ENCODE measurements around the gene TMTC4. TPM values are rescaled to one million over a fixed set of nuclear protein-coding genes. Genes with fewer than 3 reads are reported as not detected.
A peak's percentile ranks its signal among the peaks of the same experiment; 100 is the strongest.

Gene TMTC4
- 10 to 100 TPM in 3 of 4 donors, 1 to 10 TPM in 1; 5.9 to 36.1 (median 14.5) TPM for total RNA-seq

DNA sequence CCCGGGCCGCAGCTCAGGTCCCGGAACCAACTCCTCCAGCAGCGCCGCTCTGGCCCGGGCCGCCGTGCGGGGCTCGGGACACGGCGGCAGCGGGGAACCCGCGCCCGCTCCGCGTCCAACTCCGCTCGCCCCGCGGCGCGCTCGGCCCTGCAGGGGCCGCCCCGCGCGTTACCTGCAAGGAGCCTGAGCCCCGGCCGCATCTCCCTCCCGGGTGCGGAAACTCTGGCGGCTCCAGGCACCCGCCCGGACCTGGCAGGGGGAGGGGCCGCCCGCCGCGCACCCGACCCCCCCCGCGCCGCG, at the start of gene TMTC4:
Gene TMTC4 (minus strand): TSS at position 224 of the 300 bp plus-strand sequence. CDS start 4,433 bp downstream, outside the sequence.
- Histone ChIP-seq H3K4me3 (peak within 1 kb of the TSS; percentile 60 to 88), H3K4me1 (no peaks in the 10 kb centered on the region), H3K9me3 (no peaks in the 10 kb centered on the region), H3K27ac (peak within 1 kb of the TSS; percentile 84 to 86), H3K27me3 (no peaks in the 10 kb centered on the region), H3K36me3 (no peaks in the 10 kb centered on the region)
- TF ChIP-seq POLR2A (IDR thresholded peaks at IDR 0.05), result no peak
- TF ChIP-seq CTCF (IDR thresholded peaks at IDR 0.05), result no peak
- DNase-seq, result no peak
- intact Hi-C loops (cut with DNase I; ENCODE audit: low total_unique reads), result no loop called here

GRCh38 chr13:100722517-100722916, 47.9 kb upstream of the TMTC4 start:
- Histone ChIP-seq H3K9me3 (no peaks in the 10 kb centered on the region), H3K4me3 (no peak overlapping the region), H3K36me3 (no peaks in the 10 kb centered on the region), H3K27ac (no peak overlapping the region), H3K27me3 (no peaks in the 10 kb centered on the region), H3K4me1 (no peaks in the 10 kb centered on the region)
- no peak for TF ChIP-seq POLR2A (IDR thresholded peaks at IDR 0.05)
- TF ChIP-seq CTCF (IDR thresholded peaks at IDR 0.05), result no peak
- intact Hi-C loops (cut with DNase I; ENCODE audit: low total_unique reads), result no loop called here
- no peak for DNase-seq

GRCh38 chr13:100721885-100722512, 47.4 kb upstream of the TMTC4 start:
- intact Hi-C loops (cut with DNase I; ENCODE audit: low total_unique reads), result no loop called here
- no peaks in the 10 kb centered on the region for H3K9me3 ChIP-seq
- H3K36me3 ChIP-seq, result no peaks in the 10 kb centered on the region
- H3K4me1 ChIP-seq, result no peaks in the 10 kb centered on the region
- DNase-seq, result no peak
- H3K4me3 ChIP-seq, result no peak overlapping the region
- no peak overlapping the region for H3K27ac ChIP-seq
- no peaks in the 10 kb centered on the region for H3K27me3 ChIP-seq
- TF ChIP-seq CTCF (IDR thresholded peaks at IDR 0.05) (peak; percentile 7 to 31 (median 18)), POLR2A (IDR thresholded peaks at IDR 0.05) (no peak)

- TF ChIP-seq CTCF (IDR thresholded peaks at IDR 0.05), result no peak
- no peak for DNase-seq
- Histone ChIP-seq H3K27ac (no peak overlapping the region), H3K36me3 (no peaks in the 10 kb centered on the region), H3K9me3 (no peaks in the 10 kb centered on the region), H3K4me1 (no peaks in the 10 kb centered on the region), H3K4me3 (no peak overlapping the region), H3K27me3 (no peaks in the 10 kb centered on the region)
- intact Hi-C loops (cut with DNase I; ENCODE audit: low total_unique reads), result no loop called here
Observed at GRCh38 chr13:100715604-100716003, 41.0 kb upstream of the TMTC4 start.

DNA sequence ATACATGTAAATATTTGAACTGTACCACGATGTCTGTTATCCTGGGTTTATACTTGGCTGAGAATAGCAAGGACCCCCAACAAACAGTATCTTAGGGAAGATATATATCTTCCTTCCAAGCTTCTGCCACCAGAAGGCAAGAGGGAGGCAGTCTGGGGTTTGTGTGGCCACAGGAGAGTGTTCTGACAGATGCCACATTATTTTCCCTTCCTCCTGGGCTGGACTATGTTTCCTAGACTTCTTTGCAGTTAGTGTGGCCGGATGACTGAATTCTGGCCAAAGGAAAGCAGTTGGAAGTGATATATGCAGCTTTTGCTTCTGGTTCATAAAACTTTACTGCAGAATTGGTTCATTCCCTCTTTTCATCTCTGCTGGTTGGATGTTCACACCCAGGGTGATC, 39.9 kb upstream of the TMTC4 start:
- no peak for DNase-seq
- Histone ChIP-seq H3K27ac (no peak overlapping the region), H3K27me3 (no peaks in the 10 kb centered on the region), H3K4me1 (no peaks in the 10 kb centered on the region), H3K9me3 (no peaks in the 10 kb centered on the region), H3K36me3 (no peaks in the 10 kb centered on the region), H3K4me3 (no peak overlapping the region)
- intact Hi-C loops (cut with DNase I; ENCODE audit: low total_unique reads), result no loop called here
- no peak for TF ChIP-seq POLR2A (IDR thresholded peaks at IDR 0.05)
- no peak for TF ChIP-seq CTCF (IDR thresholded peaks at IDR 0.05)
